Type B pancreatic cell (in vitro differentiated cells): ENCODE data around the gene MTREX. TPM values are rescaled to one million over a fixed set of nuclear protein-coding genes. Genes with fewer than 3 reads are reported as not detected.
A peak's percentile ranks its signal among the peaks of the same experiment; 100 is the strongest.

Experiments
- DNase-seq: peaks from one replicate; pipeline ENCODE4 v3.0.0; 2021; ENCODE audit warnings: mixed read lengths; ENCODE audit not compliant: unreplicated experiment; ENCODE audit errors: extremely low spot score
- H3K27ac Mint-ChIP-seq: 2 replicates; pipeline ENCODE4 v1.8.0; 2021; ENCODE audit warnings: mild to moderate bottlenecking, mixed read lengths
- H3K27me3 Mint-ChIP-seq: 2 replicates; pipeline ENCODE4 v1.8.0; 2021; ENCODE audit warnings: mixed read lengths
- H3K36me3 Mint-ChIP-seq: 2 replicates; pipeline ENCODE4 v1.8.0; 2021; ENCODE audit warnings: mixed read lengths
- H3K4me1 Mint-ChIP-seq: one replicate; pipeline ENCODE4 v1.8.0; 2021; ENCODE audit warnings: mixed read lengths; ENCODE audit not compliant: unreplicated experiment
- H3K4me3 Mint-ChIP-seq: 2 replicates; pipeline ENCODE4 v1.8.0; 2021; ENCODE audit warnings: mild to moderate bottlenecking, mixed read lengths
- H3K9me3 Mint-ChIP-seq: 2 replicates; pipeline ENCODE4 v1.8.0; 2021; ENCODE audit warnings: mixed read lengths
- total RNA-seq: library from RNA; stranded (reverse); gene quantifications from 2 replicates; pipeline ENCODE4 v1.2.1, GENCODE V29; 2021; ENCODE audit warnings: low replicate concordance
- TF ChIP-seq, protein P1 (sequence below): fragments of 200-600 bp; sonication (generic); conservative IDR thresholded peaks from 2 replicates; pipeline ENCODE4 v1.5.0; 2021; ENCODE audit warnings: antibody characterized with exemption, mild to moderate bottlenecking

MTREX gene
- total RNA-seq, 1 donor from 2014 or later = 77.5 TPM

DNA sequence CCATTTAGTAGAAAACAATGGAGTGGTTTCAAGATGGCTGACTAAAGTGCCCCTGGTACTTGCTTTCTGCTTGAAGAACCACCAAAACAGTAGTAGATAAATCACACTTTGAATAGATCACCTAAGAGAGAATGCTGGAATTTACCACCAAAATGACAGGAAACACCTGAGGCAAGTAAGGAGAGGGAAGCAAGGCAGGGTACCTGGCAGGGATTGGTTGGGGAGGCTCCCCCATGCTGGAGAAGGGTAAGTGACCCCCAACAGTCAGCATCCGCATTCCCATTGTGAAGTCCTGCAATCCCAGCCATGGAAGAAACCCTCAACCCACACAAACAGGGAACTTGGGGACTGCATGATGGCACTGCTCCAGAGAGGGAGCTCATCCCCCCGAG, 121.4 kb downstream of the MTREX start:
- peaks cover 59% of the 10 kb centered on the region for H3K36me3 Mint-ChIP-seq
- H3K9me3 Mint-ChIP-seq = peaks cover 29% of the 10 kb centered on the region
- H3K27me3 Mint-ChIP-seq = no peaks in the 10 kb centered on the region
- H3K27ac Mint-ChIP-seq = no peak overlapping the region
- DNase-seq = no peak
- H3K4me3 Mint-ChIP-seq = no peak overlapping the region
- H3K4me1 Mint-ChIP-seq = no peaks in the 10 kb centered on the region
- TF ChIP-seq, protein P1, sequence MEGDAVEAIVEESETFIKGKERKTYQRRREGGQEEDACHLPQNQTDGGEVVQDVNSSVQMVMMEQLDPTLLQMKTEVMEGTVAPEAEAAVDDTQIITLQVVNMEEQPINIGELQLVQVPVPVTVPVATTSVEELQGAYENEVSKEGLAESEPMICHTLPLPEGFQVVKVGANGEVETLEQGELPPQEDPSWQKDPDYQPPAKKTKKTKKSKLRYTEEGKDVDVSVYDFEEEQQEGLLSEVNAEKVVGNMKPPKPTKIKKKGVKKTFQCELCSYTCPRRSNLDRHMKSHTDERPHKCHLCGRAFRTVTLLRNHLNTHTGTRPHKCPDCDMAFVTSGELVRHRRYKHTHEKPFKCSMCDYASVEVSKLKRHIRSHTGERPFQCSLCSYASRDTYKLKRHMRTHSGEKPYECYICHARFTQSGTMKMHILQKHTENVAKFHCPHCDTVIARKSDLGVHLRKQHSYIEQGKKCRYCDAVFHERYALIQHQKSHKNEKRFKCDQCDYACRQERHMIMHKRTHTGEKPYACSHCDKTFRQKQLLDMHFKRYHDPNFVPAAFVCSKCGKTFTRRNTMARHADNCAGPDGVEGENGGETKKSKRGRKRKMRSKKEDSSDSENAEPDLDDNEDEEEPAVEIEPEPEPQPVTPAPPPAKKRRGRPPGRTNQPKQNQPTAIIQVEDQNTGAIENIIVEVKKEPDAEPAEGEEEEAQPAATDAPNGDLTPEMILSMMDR = no peak

DNA sequence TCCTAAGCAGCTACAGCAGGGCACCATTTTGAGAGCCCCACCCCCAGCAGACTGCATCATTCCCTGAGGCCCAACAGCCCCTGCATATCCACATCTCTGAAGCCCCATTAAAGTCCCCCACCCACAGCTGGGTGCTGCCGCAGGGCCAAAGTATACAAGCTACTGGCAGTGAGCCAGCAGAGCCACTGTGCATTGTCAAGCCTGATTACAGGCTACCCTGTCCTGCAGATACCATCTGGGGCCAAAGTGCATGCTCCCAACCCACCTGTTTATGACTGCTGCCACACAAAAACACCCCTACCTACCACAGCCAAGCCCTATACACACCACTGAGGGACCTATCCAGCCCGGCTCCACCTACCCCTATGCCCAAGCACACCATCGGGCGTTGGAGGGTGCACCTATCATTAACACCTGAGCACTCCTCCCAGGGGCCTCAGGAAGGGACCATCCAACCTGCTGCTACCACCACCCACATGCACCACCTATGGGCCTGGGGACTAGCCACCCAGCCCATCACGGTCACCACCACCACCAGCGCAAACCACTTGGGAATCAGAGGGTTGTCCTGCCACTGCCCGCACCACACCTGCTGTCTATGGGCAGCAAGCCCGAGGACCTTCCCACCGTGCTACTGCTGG, 121.9 kb downstream of the MTREX start:
- Mint-ChIP-seq H3K36me3 (peaks cover 64% of the 10 kb centered on the region), H3K27ac (no peak overlapping the region), H3K27me3 (no peaks in the 10 kb centered on the region), H3K9me3 (peaks cover 34% of the 10 kb centered on the region), H3K4me3 (no peak overlapping the region), H3K4me1 (no peaks in the 10 kb centered on the region)
- TF ChIP-seq, protein P1 = no peak
- DNase-seq = no peak

DNA sequence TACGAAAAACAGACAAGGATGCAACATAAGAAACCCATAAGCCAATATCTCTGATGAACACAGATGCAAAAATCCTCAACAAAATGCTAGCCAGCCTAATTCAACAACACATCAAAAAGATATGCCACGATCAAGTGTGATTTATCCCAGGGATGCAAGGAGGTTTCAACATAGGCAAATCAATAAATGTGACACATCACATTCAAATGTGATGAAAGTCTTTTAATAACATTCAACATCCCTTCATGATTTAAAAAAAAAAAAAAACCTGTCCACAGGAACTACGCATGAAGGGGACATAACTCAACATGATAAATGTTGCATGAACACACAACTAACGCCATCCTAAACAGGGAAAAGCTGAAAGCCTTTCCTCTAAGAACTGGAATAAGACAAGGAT, 124.8 kb downstream of the MTREX start:
- H3K9me3 Mint-ChIP-seq = peaks cover 42% of the 10 kb centered on the region
- TF ChIP-seq, protein P1 = no peak

DNA sequence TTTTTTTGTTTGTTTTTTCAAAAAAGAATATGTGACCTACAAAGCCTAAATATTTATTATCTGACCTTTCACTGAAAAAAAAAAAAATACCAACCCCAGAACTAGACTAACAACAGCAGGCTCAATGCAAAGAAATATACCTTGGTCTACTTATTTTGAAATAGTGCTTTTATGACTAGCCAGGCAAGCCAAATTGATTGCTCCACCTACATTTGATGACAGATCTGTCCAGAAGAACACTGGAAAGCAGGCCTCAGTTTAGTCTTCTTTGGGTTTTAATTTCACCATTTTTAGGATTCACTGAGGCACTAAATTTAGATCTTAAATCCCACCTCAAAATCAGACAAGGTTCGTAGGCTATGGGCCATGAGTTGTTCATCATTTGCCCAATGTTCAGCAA, 129.7 kb downstream of the MTREX start:
- no peak for DNase-seq
- Mint-ChIP-seq H3K4me1 (peaks cover 23% of the 10 kb centered on the region), H3K9me3 (peaks cover 20% of the 10 kb centered on the region), H3K36me3 (peaks cover 29% of the 10 kb centered on the region), H3K27ac (peak overlapping the region; percentile 1), H3K4me3 (no peak overlapping the region), H3K27me3 (no peaks in the 10 kb centered on the region)
- TF ChIP-seq, protein P1 = no peak

More for the DNA sequence above, 124.8 kb downstream of the MTREX start:
- Mint-ChIP-seq H3K4me1 (peaks cover under 1% of the 10 kb centered on the region), H3K4me3 (no peak overlapping the region), H3K36me3 (peaks cover 69% of the 10 kb centered on the region), H3K27ac (no peak overlapping the region), H3K27me3 (no peaks in the 10 kb centered on the region)
- no peak for DNase-seq

DNA sequence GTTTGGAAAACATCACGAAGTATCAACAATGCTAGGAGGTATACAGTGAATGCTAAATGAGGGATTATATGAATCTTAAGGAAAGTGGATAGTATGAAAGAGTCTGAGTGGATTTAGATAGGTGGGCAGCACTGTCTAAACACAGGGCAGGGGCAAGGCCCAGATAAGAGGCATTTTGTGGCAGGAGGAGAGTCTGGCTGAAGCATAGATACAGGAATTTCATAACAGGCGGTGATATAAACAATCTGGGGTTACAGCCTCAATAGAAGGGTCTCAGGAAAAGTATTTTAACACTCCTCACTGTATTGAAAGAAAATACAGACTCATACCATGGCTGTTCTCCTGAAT, 130.0 kb downstream of the MTREX start:
- H3K4me3 Mint-ChIP-seq = no peak overlapping the region
- peaks cover 23% of the 10 kb centered on the region for H3K4me1 Mint-ChIP-seq
- peaks cover 16% of the 10 kb centered on the region for H3K9me3 Mint-ChIP-seq
- H3K36me3 Mint-ChIP-seq = peaks cover 25% of the 10 kb centered on the region
- TF ChIP-seq, protein P1 = no peak
- peak overlapping the region; percentile 1 for H3K27ac Mint-ChIP-seq
- H3K27me3 Mint-ChIP-seq = no peaks in the 10 kb centered on the region
- no peak for DNase-seq
